Measurements from ENCODE around the gene MPND. TPM values are rescaled to one million over a fixed set of nuclear protein-coding genes. Genes with fewer than 3 reads are reported as not detected.

MPND gene
- polyA plus RNA-seq, 1 of the 3 experiments (the other 2 are of a cell fraction), result 21.3 TPM

- TF ChIP-seq TEAD4 (IDR thresholded peaks at IDR 0.05; ENCODE audit: borderline replicate concordance, insufficient read depth), result no peak
- no peak for TF ChIP-seq USF1 (IDR thresholded peaks at IDR 0.05; ENCODE audit: borderline replicate concordance, low read depth)
- no peak for TF ChIP-seq GABPA (IDR thresholded peaks at IDR 0.05; ENCODE audit: low read depth)
- no peak for TF ChIP-seq FOSL2 (IDR thresholded peaks at IDR 0.05; ENCODE audit: borderline replicate concordance, low read depth)
- TF ChIP-seq RXRA (IDR thresholded peaks at IDR 0.05; ENCODE audit: borderline replicate concordance, low read depth), result no peak
- TF ChIP-seq TCF12 (IDR thresholded peaks at IDR 0.05), result no peak
Measured at GRCh38 chr19:4297901-4298809, 45.2 kb upstream of the MPND start (continued).

- no peak overlapping the region for H2AFZ ChIP-seq (ENCODE audit: low read depth)
- H3K9me3 ChIP-seq, result no peaks in the 10 kb centered on the region
- ChIA-PET CTCF (interaction anchor here (0.8 kb wide), 1 partner anchor 31 kb away, joined by 3 read pairs; no protein-coding TSS in a partner anchor), POLR2A (no interaction called here)
- no peak for DNase-seq
- H3K27me3 ChIP-seq (ENCODE audit: insufficient read depth), result no peaks in the 10 kb centered on the region
- TF ChIP-seq GABPA (IDR thresholded peaks at IDR 0.05; ENCODE audit: low read depth) (no peak), USF1 (IDR thresholded peaks at IDR 0.05; ENCODE audit: borderline replicate concordance, low read depth) (no peak), POLR2AphosphoS5 (IDR thresholded peaks at IDR 0.05; ENCODE audit: low read depth, low read length) (no peak)
- H3K4me3 ChIP-seq (ENCODE audit: low read depth in 2 of 2, low read length in 1 of 2), result no peak overlapping the region
- H3K79me2 ChIP-seq (ENCODE audit: insufficient read depth), result no peaks in the 10 kb centered on the region
- no peaks in the 10 kb centered on the region for H3F3A ChIP-seq (replicated peaks; ENCODE audit: insufficient read depth)
- no peak overlapping the region for H3K4me2 ChIP-seq
- H4K20me1 ChIP-seq (ENCODE audit: insufficient read depth), result no peaks in the 10 kb centered on the region
- no peaks in the 10 kb centered on the region for H3K36me3 ChIP-seq (replicated peaks in 1 of 2; ENCODE audit: control insufficient read depth in 1 of 2, insufficient read depth in 2 of 2, low read length in 1 of 2)
- H3K9ac ChIP-seq, result no peak overlapping the region
- H3K4me1 ChIP-seq (ENCODE audit: control insufficient read depth in 1 of 2, insufficient read depth in 2 of 2, low read depth in 1 of 2, low read length in 1 of 2), result peaks cover 0 to 19% of the 10 kb centered on the region in 2 experiments; a peak in 1 of 4 replicates
- H3K27ac ChIP-seq (ENCODE audit: low read depth in 2 of 2, low read length in 1 of 2), result no peak overlapping the region
- H3K9me2 ChIP-seq, result no peaks in the 10 kb centered on the region
- WGBS (ENCODE audit: low lambda C conversion rate), result 85% methylated on average over 8 of the region's 8 CpGs
Measured at GRCh38 chr19:4298810-4299550, 44.4 kb upstream of the MPND start.

- 95% methylated on average over 3 of the region's 3 CpGs for WGBS (ENCODE audit: low lambda C conversion rate)
- Histone ChIP-seq H3K4me2 (no peak overlapping the region), H3K27me3 (ENCODE audit: insufficient read depth) (no peaks in the 10 kb centered on the region), H3K4me3 (ENCODE audit: low read depth in 2 of 2, low read length in 1 of 2) (no peak overlapping the region), H2AFZ (ENCODE audit: low read depth) (no peak overlapping the region), H3K4me1 (ENCODE audit: control insufficient read depth in 1 of 2, insufficient read depth in 2 of 2, low read depth in 1 of 2, low read length in 1 of 2) (peaks cover 0 to 22% of the 10 kb centered on the region in 2 experiments; a peak in 1 of 4 replicates), H3F3A (replicated peaks; ENCODE audit: insufficient read depth) (no peaks in the 10 kb centered on the region), H4K20me1 (ENCODE audit: insufficient read depth) (no peaks in the 10 kb centered on the region), H3K9me2 (no peaks in the 10 kb centered on the region), H3K9ac (no peak overlapping the region), H3K36me3 (replicated peaks in 1 of 2; ENCODE audit: control insufficient read depth in 1 of 2, insufficient read depth in 2 of 2, low read length in 1 of 2) (no peaks in the 10 kb centered on the region), H3K27ac (ENCODE audit: low read depth in 2 of 2, low read length in 1 of 2) (no peak overlapping the region), H3K9me3 (no peaks in the 10 kb centered on the region), H3K79me2 (ENCODE audit: insufficient read depth) (no peaks in the 10 kb centered on the region)
- no peak for DNase-seq
- ChIA-PET CTCF (no interaction called here), POLR2A (no interaction called here)
- TF ChIP-seq ZBTB33 (IDR thresholded peaks at IDR 0.05; ENCODE audit: borderline replicate concordance, low read depth), result no peak
- TF ChIP-seq GABPA (IDR thresholded peaks at IDR 0.05; ENCODE audit: low read depth), result no peak
- TF ChIP-seq GATA2 (CRISPR knock-in tag; IDR thresholded peaks at IDR 0.05), result no peak
- no peak for TF ChIP-seq SMC3 (IDR thresholded peaks at IDR 0.05; ENCODE audit: low read depth, low read length)
- TF ChIP-seq JUND (IDR thresholded peaks at IDR 0.05), result no peak
- TF ChIP-seq REST (IDR thresholded peaks at IDR 0.05; ENCODE audit: low read depth, low read length), result no peak
- no peak for TF ChIP-seq FOSL2 (IDR thresholded peaks at IDR 0.05; ENCODE audit: borderline replicate concordance, low read depth)
- no peak for TF ChIP-seq EP300 (IDR thresholded peaks at IDR 0.05; ENCODE audit: borderline replicate concordance in 1 of 2, low read depth in 1 of 2, low read length in 1 of 2)
- TF ChIP-seq FOXJ3 (CRISPR knock-in tag; IDR thresholded peaks at IDR 0.05), result no peak
- TF ChIP-seq NRF1 (IDR thresholded peaks at IDR 0.05; ENCODE audit: low read depth, low read length), result no peak
Measured at GRCh38 chr19:4300589-4300988, 42.8 kb upstream of the MPND start.
